ENCODE results near the gene SAFB.

The SAFB gene

GRCh38 chr19:5627395-5627904 lies 4.6 kb downstream of the SAFB start:
- DNase-seq (ENCODE audit: low read depth, low spot score): no peak

- DNase-seq (ENCODE audit: low read depth, low spot score): no peak
Observed at GRCh38 chr19:5628461-5628860, 5.6 kb downstream of the SAFB start.

GRCh38 chr19:5628919-5629481 lies 6.1 kb downstream of the SAFB start:
- DNase-seq (ENCODE audit: low read depth, low spot score): no peak

GRCh38 chr19:5631567-5632240 lies 8.8 kb downstream of the SAFB start:
- no peak for DNase-seq (ENCODE audit: low read depth, low spot score)

- no peak for DNase-seq (ENCODE audit: low read depth, low spot score)
Observed at GRCh38 chr19:5632241-5632612, 9.3 kb downstream of the SAFB start.

- no peak for DNase-seq (ENCODE audit: low read depth, low spot score)
Observed at GRCh38 chr19:5632657-5633056, 9.8 kb downstream of the SAFB start.

- DNase-seq (ENCODE audit: low read depth, low spot score): no peak
Observed at GRCh38 chr19:5635427-5635826, 12.5 kb downstream of the SAFB start.

GRCh38 chr19:5637971-5638370 lies 15.1 kb downstream of the SAFB start:
- DNase-seq (ENCODE audit: low read depth, low spot score): no peak

GRCh38 chr19:5641171-5641570 lies 18.3 kb downstream of the SAFB start:
- DNase-seq (ENCODE audit: low read depth, low spot score): no peak

GRCh38 chr19:5642204-5642603 lies 19.3 kb downstream of the SAFB start:
- no peak for DNase-seq (ENCODE audit: low read depth, low spot score)

GRCh38 chr19:5643060-5643459 lies 20.2 kb downstream of the SAFB start:
- no peak for DNase-seq (ENCODE audit: low read depth, low spot score)

- no peak for DNase-seq (ENCODE audit: low read depth, low spot score)
Observed at GRCh38 chr19:5644037-5644436, 21.2 kb downstream of the SAFB start.

GRCh38 chr19:5645409-5645808 lies 22.5 kb downstream of the SAFB start:
- no peak for DNase-seq (ENCODE audit: low read depth, low spot score)

- no peak for DNase-seq (ENCODE audit: low read depth, low spot score)
Observed at GRCh38 chr19:5646703-5647102, 23.8 kb downstream of the SAFB start.

- DNase-seq (ENCODE audit: low read depth, low spot score): no peak
Observed at GRCh38 chr19:5648464-5648863, 25.6 kb downstream of the SAFB start.

- no peak for DNase-seq (ENCODE audit: low read depth, low spot score)
Observed at GRCh38 chr19:5651361-5651760, 28.5 kb downstream of the SAFB start.

GRCh38 chr19:5652261-5652660 lies 29.4 kb downstream of the SAFB start:
- no peak for DNase-seq (ENCODE audit: low read depth, low spot score)

GRCh38 chr19:5654931-5655330 lies 32.0 kb downstream of the SAFB start:
- no peak for DNase-seq (ENCODE audit: low read depth, low spot score)

- no peak for DNase-seq (ENCODE audit: low read depth, low spot score)
Observed at GRCh38 chr19:5655412-5655811, 32.5 kb downstream of the SAFB start.

GRCh38 chr19:5661483-5661882 lies 38.6 kb downstream of the SAFB start:
- DNase-seq (ENCODE audit: low read depth, low spot score): no peak

- no peak for DNase-seq (ENCODE audit: low read depth, low spot score)
Observed at GRCh38 chr19:5663904-5664303, 41.0 kb downstream of the SAFB start.

GRCh38 chr19:5664515-5664914 lies 41.6 kb downstream of the SAFB start:
- DNase-seq (ENCODE audit: low read depth, low spot score): no peak

GRCh38 chr19:5665781-5666513 lies 43.1 kb downstream of the SAFB start:
- no peak for DNase-seq (ENCODE audit: low read depth, low spot score)
